HG03342 (cell line): ENCODE data around the gene FERMT2.

Experiments used
- ATAC-seq: cut with Tn5 transposase; IDR thresholded peaks from one replicate; pipeline ENCODE4 v1.9.1; 2021; ENCODE audit warnings: mild to moderate bottlenecking, moderate library complexity; ENCODE audit not compliant: unreplicated experiment

Gene FERMT2

GRCh38 chr14:52902971-52903619 lies 47.8 kb downstream of the FERMT2 start:
- no peak for ATAC-seq

GRCh38 chr14:52901357-52901980 lies 49.4 kb downstream of the FERMT2 start:
- ATAC-seq: no peak

GRCh38 chr14:52900731-52901130 lies 50.1 kb downstream of the FERMT2 start:
- no peak for ATAC-seq

GRCh38 chr14:52898496-52898895 lies 52.4 kb downstream of the FERMT2 start:
- ATAC-seq: no peak

- ATAC-seq: no peak
Measured at GRCh38 chr14:52895000-52895399, 55.9 kb downstream of the FERMT2 start.

- ATAC-seq: no peak
Measured at GRCh38 chr14:52891800-52892199, 59.0 kb downstream of the FERMT2 start.

- no peak for ATAC-seq
Measured at GRCh38 chr14:52888839-52889838, 61.7 kb downstream of the FERMT2 start.

GRCh38 chr14:52888159-52888558 lies 62.7 kb downstream of the FERMT2 start:
- ATAC-seq: no peak

GRCh38 chr14:52885230-52885629 lies 65.6 kb downstream of the FERMT2 start:
- no peak for ATAC-seq

- no peak for ATAC-seq
Measured at GRCh38 chr14:52883658-52884057, 67.2 kb downstream of the FERMT2 start.

GRCh38 chr14:52882824-52883223 lies 68.0 kb downstream of the FERMT2 start:
- ATAC-seq: no peak

GRCh38 chr14:52879958-52880357 lies 70.9 kb downstream of the FERMT2 start:
- no peak for ATAC-seq

GRCh38 chr14:52878946-52879345 lies 71.9 kb downstream of the FERMT2 start:
- ATAC-seq: no peak

GRCh38 chr14:52878469-52878868 lies 72.4 kb downstream of the FERMT2 start:
- ATAC-seq: no peak

- no peak for ATAC-seq
Measured at GRCh38 chr14:52877628-52878027, 73.2 kb downstream of the FERMT2 start.

- no peak for ATAC-seq
Measured at GRCh38 chr14:52876806-52877205, 74.0 kb downstream of the FERMT2 start.

GRCh38 chr14:52876311-52876710 lies 74.5 kb downstream of the FERMT2 start:
- no peak for ATAC-seq

- ATAC-seq: no peak
Measured at GRCh38 chr14:52875707-52876106, 75.1 kb downstream of the FERMT2 start.

- ATAC-seq: no peak
Measured at GRCh38 chr14:52874389-52874788, 76.5 kb downstream of the FERMT2 start.

- no peak for ATAC-seq
Measured at GRCh38 chr14:52873694-52874093, 77.2 kb downstream of the FERMT2 start.

GRCh38 chr14:52873065-52873464 lies 77.8 kb downstream of the FERMT2 start:
- ATAC-seq: no peak

- no peak for ATAC-seq
Measured at GRCh38 chr14:52871606-52872005, 79.2 kb downstream of the FERMT2 start.
